ENCODE data around the gene SMAD3. TPM values are rescaled to one million over a fixed set of nuclear protein-coding genes. Genes with fewer than 3 reads are reported as not detected.

SMAD3 gene
- total and polyA plus RNA-seq, 2 of the 4 experiments (the other 2 are of a cell fraction): 71.0 to 177 TPM

- Histone ChIP-seq H3K56ac (ENCODE audit: extremely low read depth, insufficient read depth, low read length) (peak overlapping the region; percentile 88), H3K79me1 (ENCODE audit: low read depth in 1 of 2, low read length in 2 of 2) (peaks cover 23 to 73% of the 10 kb centered on the region in 2 experiments), H3K14ac (replicated peaks; ENCODE audit: low read depth, low read length) (peak overlapping the region; percentile 96), H2BK15ac (ENCODE audit: low read depth, low read length) (peak overlapping the region; percentile 80), H3K9ac (ENCODE audit: low read depth, low read length) (peak overlapping the region; percentile 66), H2BK120ac (ENCODE audit: low read depth, low read length) (peak overlapping the region; percentile 96), H2AK9ac (replicated peaks; ENCODE audit: low read depth, low read length, poor library complexity) (no peak overlapping the region), H4K91ac (ENCODE audit: insufficient read depth, low read depth, low read length) (peak overlapping the region; percentile 96), H3K4me2 (ENCODE audit: low read depth, low read length) (peak overlapping the region; percentile 37), H3K36me3 (ENCODE audit: control insufficient read depth, insufficient read depth, low read length) (peaks cover 7% of the 10 kb centered on the region), H3K27me3 (ENCODE audit: control insufficient read depth, insufficient read depth, low read length) (no peaks in the 10 kb centered on the region), H3K4me1 (ENCODE audit: control insufficient read depth, insufficient read depth, low read length) (peaks cover 58% of the 10 kb centered on the region), H3K9me3 (ENCODE audit: control insufficient read depth, insufficient read depth, low read length) (no peaks in the 10 kb centered on the region), H2AFZ (replicated peaks; ENCODE audit: low read length, poor library complexity) (no peak overlapping the region), H3K23ac (ENCODE audit: low read depth, low read length) (peak overlapping the region; percentile 96), H4K20me1 (ENCODE audit: insufficient read depth, low read length) (peaks cover 31% of the 10 kb centered on the region; the same call in 1 of the 2 replicates), H3K4ac (ENCODE audit: low read depth, low read length) (peak overlapping the region; percentile 91), H2BK20ac (ENCODE audit: low read depth, low read length) (peak overlapping the region; percentile 84), H3K18ac (ENCODE audit: low read depth, low read length) (peak overlapping the region; percentile 62), H3K4me3 (ENCODE audit: insufficient read depth, low read depth, low read length) (no peak overlapping the region), H4K8ac (ENCODE audit: low read depth in 2 of 2, low read length in 2 of 2) (peak overlapping the region; percentile 74 to 84), H3K27ac (ENCODE audit: insufficient read depth, low read length) (peak overlapping the region; percentile 93), H2BK5ac (ENCODE audit: low read depth, low read length, poor library complexity, severe bottlenecking) (peak overlapping the region; percentile 70), H3K9me1 (ENCODE audit: insufficient read depth, low read length) (peaks cover 32% of the 10 kb centered on the region), H2AK5ac (ENCODE audit: low read depth, low read length) (peak overlapping the region; percentile 93), H4K5ac (ENCODE audit: low read depth, low read length) (peak overlapping the region; percentile 86)
- ChIA-PET CTCF (interaction anchor here (1.1 kb wide), 1 partner anchor 21 kb away, joined by 4 read pairs; no protein-coding TSS in a partner anchor), POLR2A (ENCODE audit: unreplicated experiment) (interaction anchor here (1.0 kb wide), 1 partner anchor 22 kb away, joined by 3 read pairs; no protein-coding TSS in a partner anchor)
- WGBS, 2 experiments (ENCODE audit: extremely low coverage in 2 of 2, insufficient read length in 1 of 2): 17% methylated on average over 1 of the region's 7 CpGs; no CpG with 5 or more reads in 1 of the 2 experiments
- in situ Hi-C loops (cut with MboI; ENCODE audit: low sequenced_read_pairs) (no loop called here), dilution Hi-C loops (cut with HindIII; ENCODE audit: low sequenced_read_pairs, unreplicated experiment) (no loop called here), intact Hi-C loops (cut with micrococcal nuclease) (loop anchor here (10.0 kb wide), 1 partner anchor 203 kb away; no protein-coding TSS in a partner anchor)
- DNase-seq: no peak
- TF ChIP-seq MAFK (IDR thresholded peaks at IDR 0.05; ENCODE audit: low read depth, low read length) (no peak), CEBPB (IDR thresholded peaks at IDR 0.05; ENCODE audit: low read depth, low read length) (no peak), NFE2L2 (IDR thresholded peaks at IDR 0.05; ENCODE audit: low read depth, low read length) (no peak), BHLHE40 (IDR thresholded peaks at IDR 0.05; ENCODE audit: low read depth, low read length) (no peak; the same call in 1 of the 2 replicates), RFX5 (IDR thresholded peaks at IDR 0.05; ENCODE audit: low read depth, low read length) (no peak), FOS (IDR thresholded peaks at IDR 0.05; ENCODE audit: low read depth, low read length) (no peak), SMC3 (IDR thresholded peaks at IDR 0.05; ENCODE audit: low read depth, low read length) (no peak), MXI1 (IDR thresholded peaks at IDR 0.05; ENCODE audit: borderline replicate concordance, low read depth, low read length) (no peak), POLR2A (IDR thresholded peaks at IDR 0.05; ENCODE audit: low read depth, low read length) (no peak), RAD21 (IDR thresholded peaks at IDR 0.05; ENCODE audit: low read length) (no peak), MAZ (IDR thresholded peaks at IDR 0.05; ENCODE audit: borderline replicate concordance, low read depth, low read length) (no peak)
- TF ChIP-seq, protein P1, sequence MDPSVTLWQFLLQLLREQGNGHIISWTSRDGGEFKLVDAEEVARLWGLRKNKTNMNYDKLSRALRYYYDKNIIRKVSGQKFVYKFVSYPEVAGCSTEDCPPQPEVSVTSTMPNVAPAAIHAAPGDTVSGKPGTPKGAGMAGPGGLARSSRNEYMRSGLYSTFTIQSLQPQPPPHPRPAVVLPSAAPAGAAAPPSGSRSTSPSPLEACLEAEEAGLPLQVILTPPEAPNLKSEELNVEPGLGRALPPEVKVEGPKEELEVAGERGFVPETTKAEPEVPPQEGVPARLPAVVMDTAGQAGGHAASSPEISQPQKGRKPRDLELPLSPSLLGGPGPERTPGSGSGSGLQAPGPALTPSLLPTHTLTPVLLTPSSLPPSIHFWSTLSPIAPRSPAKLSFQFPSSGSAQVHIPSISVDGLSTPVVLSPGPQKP (IDR thresholded peaks at IDR 0.05; ENCODE audit: borderline replicate concordance, low read depth, low read length): no peak
- TF ChIP-seq, protein P2, sequence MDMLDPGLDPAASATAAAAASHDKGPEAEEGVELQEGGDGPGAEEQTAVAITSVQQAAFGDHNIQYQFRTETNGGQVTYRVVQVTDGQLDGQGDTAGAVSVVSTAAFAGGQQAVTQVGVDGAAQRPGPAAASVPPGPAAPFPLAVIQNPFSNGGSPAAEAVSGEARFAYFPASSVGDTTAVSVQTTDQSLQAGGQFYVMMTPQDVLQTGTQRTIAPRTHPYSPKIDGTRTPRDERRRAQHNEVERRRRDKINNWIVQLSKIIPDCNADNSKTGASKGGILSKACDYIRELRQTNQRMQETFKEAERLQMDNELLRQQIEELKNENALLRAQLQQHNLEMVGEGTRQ (IDR thresholded peaks at IDR 0.05; ENCODE audit: low read depth, low read length): no peak
- TF ChIP-seq, protein P3, sequence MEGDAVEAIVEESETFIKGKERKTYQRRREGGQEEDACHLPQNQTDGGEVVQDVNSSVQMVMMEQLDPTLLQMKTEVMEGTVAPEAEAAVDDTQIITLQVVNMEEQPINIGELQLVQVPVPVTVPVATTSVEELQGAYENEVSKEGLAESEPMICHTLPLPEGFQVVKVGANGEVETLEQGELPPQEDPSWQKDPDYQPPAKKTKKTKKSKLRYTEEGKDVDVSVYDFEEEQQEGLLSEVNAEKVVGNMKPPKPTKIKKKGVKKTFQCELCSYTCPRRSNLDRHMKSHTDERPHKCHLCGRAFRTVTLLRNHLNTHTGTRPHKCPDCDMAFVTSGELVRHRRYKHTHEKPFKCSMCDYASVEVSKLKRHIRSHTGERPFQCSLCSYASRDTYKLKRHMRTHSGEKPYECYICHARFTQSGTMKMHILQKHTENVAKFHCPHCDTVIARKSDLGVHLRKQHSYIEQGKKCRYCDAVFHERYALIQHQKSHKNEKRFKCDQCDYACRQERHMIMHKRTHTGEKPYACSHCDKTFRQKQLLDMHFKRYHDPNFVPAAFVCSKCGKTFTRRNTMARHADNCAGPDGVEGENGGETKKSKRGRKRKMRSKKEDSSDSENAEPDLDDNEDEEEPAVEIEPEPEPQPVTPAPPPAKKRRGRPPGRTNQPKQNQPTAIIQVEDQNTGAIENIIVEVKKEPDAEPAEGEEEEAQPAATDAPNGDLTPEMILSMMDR (conservative IDR thresholded peaks at IDR 0.05; ENCODE audit: low read depth, low read length): no peak
- no TSS peak for BruUV-seq (replicated peaks)
- ATAC-seq (ENCODE audit: low read depth): no peak
Measured at GRCh38 chr15:67147396-67147949, 82.1 kb downstream of the SMAD3 start.
